Progenitor cell of endocrine pancreas (in vitro differentiated cells): ENCODE measurements around the gene KLF9. TPM values are rescaled to one million over a fixed set of nuclear protein-coding genes. Genes with fewer than 3 reads are reported as not detected.

Source experiments
- DNase-seq: peaks from one replicate; pipeline ENCODE4 v3.0.0; 2021; ENCODE audit warnings: low spot score; ENCODE audit not compliant: unreplicated experiment
- H3K27ac Mint-ChIP-seq: 2 replicates; pipeline ENCODE4 v1.8.0; 2021; ENCODE audit warnings: mild to moderate bottlenecking, moderate library complexity, mixed read lengths
- H3K27me3 Mint-ChIP-seq: 2 replicates; pipeline ENCODE4 v1.8.0; 2021; ENCODE audit warnings: mixed read lengths
- H3K36me3 Mint-ChIP-seq: 2 replicates; pipeline ENCODE4 v1.8.0; 2022; ENCODE audit warnings: mixed read lengths; ENCODE audit not compliant: insufficient read depth
- H3K4me1 Mint-ChIP-seq: 2 replicates; pipeline ENCODE4 v1.8.0; 2021; ENCODE audit warnings: low read depth, mixed read lengths
- H3K4me3 Mint-ChIP-seq: 2 replicates; pipeline ENCODE4 v1.8.0; 2021; ENCODE audit warnings: low read depth, mild to moderate bottlenecking, moderate library complexity, mixed read lengths
- H3K9me3 Mint-ChIP-seq: 2 replicates; pipeline ENCODE4 v1.8.0; 2021; ENCODE audit warnings: low read depth, mixed read lengths
- total RNA-seq: library from RNA; stranded (reverse); gene quantifications from 2 replicates; pipeline ENCODE4 v1.2.1, GENCODE V29; 2021
- TF ChIP-seq, protein P1 (sequence below): fragments of 200-600 bp; sonication (generic); IDR thresholded peaks from one replicate; pipeline ENCODE4 v1.5.0; 2021; ENCODE audit warnings: antibody characterized with exemption, mild to moderate bottlenecking; ENCODE audit not compliant: unreplicated experiment

Gene KLF9
- total RNA-seq, 1 donor from 2014 or later: 0.57 TPM

GRCh38 chr9:70412832-70413463 is 1.5 kb downstream of the KLF9 start:
- TF ChIP-seq, protein P1, sequence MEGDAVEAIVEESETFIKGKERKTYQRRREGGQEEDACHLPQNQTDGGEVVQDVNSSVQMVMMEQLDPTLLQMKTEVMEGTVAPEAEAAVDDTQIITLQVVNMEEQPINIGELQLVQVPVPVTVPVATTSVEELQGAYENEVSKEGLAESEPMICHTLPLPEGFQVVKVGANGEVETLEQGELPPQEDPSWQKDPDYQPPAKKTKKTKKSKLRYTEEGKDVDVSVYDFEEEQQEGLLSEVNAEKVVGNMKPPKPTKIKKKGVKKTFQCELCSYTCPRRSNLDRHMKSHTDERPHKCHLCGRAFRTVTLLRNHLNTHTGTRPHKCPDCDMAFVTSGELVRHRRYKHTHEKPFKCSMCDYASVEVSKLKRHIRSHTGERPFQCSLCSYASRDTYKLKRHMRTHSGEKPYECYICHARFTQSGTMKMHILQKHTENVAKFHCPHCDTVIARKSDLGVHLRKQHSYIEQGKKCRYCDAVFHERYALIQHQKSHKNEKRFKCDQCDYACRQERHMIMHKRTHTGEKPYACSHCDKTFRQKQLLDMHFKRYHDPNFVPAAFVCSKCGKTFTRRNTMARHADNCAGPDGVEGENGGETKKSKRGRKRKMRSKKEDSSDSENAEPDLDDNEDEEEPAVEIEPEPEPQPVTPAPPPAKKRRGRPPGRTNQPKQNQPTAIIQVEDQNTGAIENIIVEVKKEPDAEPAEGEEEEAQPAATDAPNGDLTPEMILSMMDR: no peak
- H3K4me3 Mint-ChIP-seq: peak overlapping the region; percentile 67
- no peaks in the 10 kb centered on the region for H3K9me3 Mint-ChIP-seq
- no peaks in the 10 kb centered on the region for H3K36me3 Mint-ChIP-seq
- H3K4me1 Mint-ChIP-seq: peaks cover 6% of the 10 kb centered on the region
- DNase-seq: peak; percentile 13
- H3K27me3 Mint-ChIP-seq: peaks cover 66% of the 10 kb centered on the region
- H3K27ac Mint-ChIP-seq: no peak overlapping the region

GRCh38 chr9:70411930-70412831 is 2.3 kb downstream of the KLF9 start:
- Mint-ChIP-seq H3K4me3 (peak overlapping the region; percentile 67), H3K27me3 (peaks cover 62% of the 10 kb centered on the region), H3K36me3 (no peaks in the 10 kb centered on the region), H3K4me1 (peaks cover 6% of the 10 kb centered on the region), H3K27ac (no peak overlapping the region), H3K9me3 (no peaks in the 10 kb centered on the region)
- TF ChIP-seq, protein P1: no peak
- no peak for DNase-seq

GRCh38 chr9:70411121-70411929 is 3.1 kb downstream of the KLF9 start:
- no peak for DNase-seq
- no peaks in the 10 kb centered on the region for H3K9me3 Mint-ChIP-seq
- no peaks in the 10 kb centered on the region for H3K36me3 Mint-ChIP-seq
- peaks cover 62% of the 10 kb centered on the region for H3K27me3 Mint-ChIP-seq
- TF ChIP-seq, protein P1: no peak
- H3K4me1 Mint-ChIP-seq: peaks cover 9% of the 10 kb centered on the region
- H3K27ac Mint-ChIP-seq: no peak overlapping the region
- H3K4me3 Mint-ChIP-seq: peak overlapping the region; percentile 33

DNA sequence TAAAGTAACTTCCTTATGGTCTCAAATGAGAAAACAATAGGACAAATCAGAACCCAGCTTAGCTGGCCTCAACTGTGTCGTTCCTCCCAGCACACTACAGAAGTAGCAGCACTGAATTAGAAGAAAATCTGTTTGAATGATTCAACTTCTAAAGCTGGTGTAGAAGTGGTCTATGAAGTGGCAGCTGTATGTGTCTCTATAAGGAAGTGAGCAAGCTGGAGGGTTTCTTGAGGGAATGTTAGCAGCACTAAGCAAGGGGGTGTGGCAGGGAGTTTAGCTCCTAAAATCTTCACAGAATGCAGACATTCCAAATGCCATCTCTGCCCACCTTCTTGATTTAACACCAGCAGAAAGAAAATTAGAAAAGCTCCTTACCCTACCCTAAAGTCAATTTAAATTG is 4.1 kb downstream of the KLF9 start:
- Mint-ChIP-seq H3K9me3 (no peaks in the 10 kb centered on the region), H3K27me3 (peaks cover 59% of the 10 kb centered on the region), H3K4me1 (peaks cover 9% of the 10 kb centered on the region)

More for the DNA sequence above, 4.1 kb downstream of the KLF9 start:
- no peak overlapping the region for H3K27ac Mint-ChIP-seq
- no peak for DNase-seq
- TF ChIP-seq, protein P1: no peak
- H3K36me3 Mint-ChIP-seq: no peaks in the 10 kb centered on the region
- no peak overlapping the region for H3K4me3 Mint-ChIP-seq
